Mesendoderm (in vitro differentiated cells): Measurements from ENCODE around the gene NOX5.

Experiments
- DNase-seq: peaks from one replicate; pipeline ENCODE4 v3.0.0; 2013
- H2AK5ac ChIP-seq: 2 replicates; pipeline ENCODE4 v1.6.1; 2013; ENCODE audit warnings: low read length, inconsistent platforms
- H2BK120ac ChIP-seq: 2 replicates; pipeline ENCODE4 v1.6.1; 2013; ENCODE audit warnings: low read depth, mild to moderate bottlenecking, low read length, moderate library complexity, mixed read lengths
- H2BK15ac ChIP-seq: replicated peaks from 2 replicates; pipeline ENCODE4 v1.6.1; 2013; ENCODE audit warnings: low read depth, mild to moderate bottlenecking, moderate library complexity
- H2BK5ac ChIP-seq: 2 replicates; pipeline ENCODE4 v1.6.1; 2013; ENCODE audit warnings: low read length, inconsistent platforms
- H3K18ac ChIP-seq: 2 replicates; pipeline ENCODE4 v1.6.1; 2013; ENCODE audit warnings: mild to moderate bottlenecking, low read length, mixed read lengths
- H3K23ac ChIP-seq: one replicate; pipeline ENCODE4 v1.6.1; 2013; ENCODE audit warnings: low read length
- H3K27ac ChIP-seq: 2 replicates; pipeline ENCODE4 v1.5.1; 2013; ENCODE audit warnings: low read depth, mild to moderate bottlenecking, inconsistent platforms, low read length, moderate library complexity
- H3K27me3 ChIP-seq: 2 replicates; pipeline ENCODE4 v1.6.1; 2013; ENCODE audit warnings: low read length, control low read depth, mild to moderate bottlenecking, inconsistent platforms; ENCODE audit not compliant: insufficient read depth, poor library complexity
- H3K36me3 ChIP-seq: 2 replicates; pipeline ENCODE4 v1.6.1; 2013; ENCODE audit warnings: low read length, inconsistent platforms; ENCODE audit not compliant: control insufficient read depth, insufficient read depth
- H3K4ac ChIP-seq: one replicate; pipeline ENCODE4 v1.6.1; 2013; ENCODE audit warnings: low read depth, mild to moderate bottlenecking, low read length, moderate library complexity
- H3K4me1 ChIP-seq: 2 replicates; pipeline ENCODE4 v1.6.1; 2013; ENCODE audit warnings: low read depth, low read length, inconsistent platforms; ENCODE audit not compliant: control insufficient read depth
- H3K4me2 ChIP-seq: 2 replicates; pipeline ENCODE4 v1.6.1; 2013; ENCODE audit warnings: low read length
- H3K4me3 ChIP-seq: 2 replicates; pipeline ENCODE4 v1.5.1; 2013; ENCODE audit warnings: mild to moderate bottlenecking, low read length
- H3K56ac ChIP-seq: one replicate; pipeline ENCODE4 v1.6.1; 2013; ENCODE audit warnings: low read length
- H3K79me1 ChIP-seq: 2 replicates; pipeline ENCODE4 v1.6.1; 2013; ENCODE audit warnings: low read length, inconsistent platforms
- H3K79me2 ChIP-seq: 2 replicates; pipeline ENCODE4 v1.6.1; 2013; ENCODE audit warnings: mild to moderate bottlenecking, low read length; ENCODE audit not compliant: control insufficient read depth, insufficient read depth
- H3K9ac ChIP-seq: 2 replicates; pipeline ENCODE4 v1.6.1; 2013; ENCODE audit warnings: low read length, inconsistent platforms
- H4K5ac ChIP-seq: one replicate; pipeline ENCODE4 v1.6.1; 2013; ENCODE audit warnings: low read length
- H4K8ac ChIP-seq: one replicate; pipeline ENCODE4 v1.6.1; 2013; ENCODE audit warnings: low read depth, mild to moderate bottlenecking, control low read depth, low read length, moderate library complexity
- WGBS: extraction: QIAGEN DNeasy Blood & Tissue Kit; methylation state at CpG from one replicate; pipeline ENCODE4 v1.1.7; 2013; ENCODE audit warnings: low lambda C conversion rate, missing lambda C conversion rate; ENCODE audit not compliant: insufficient coverage; ENCODE audit errors: extremely low coverage; 5-methylcytosine and 5-hydroxymethylcytosine counted together

The NOX5 gene

GRCh38 chr15:68999091-68999490 lies 15.4 kb upstream of the NOX5 start:
- Histone ChIP-seq H2BK120ac (no peak overlapping the region), H3K4me1 (no peaks in the 10 kb centered on the region), H3K18ac (no peak overlapping the region), H3K23ac (peak overlapping the region; percentile 24), H4K5ac (no peak overlapping the region), H3K56ac (no peak overlapping the region), H2AK5ac (no peak overlapping the region), H3K27me3 (no peaks in the 10 kb centered on the region), H2BK5ac (no peak overlapping the region), H3K4ac (no peak overlapping the region), H4K8ac (no peak overlapping the region), H3K9ac (no peak overlapping the region), H3K79me2 (no peaks in the 10 kb centered on the region), H3K27ac (no peak overlapping the region), H2BK15ac (no peak overlapping the region), H3K79me1 (no peaks in the 10 kb centered on the region), H3K4me2 (no peak overlapping the region), H3K4me3 (no peak overlapping the region), H3K36me3 (no peaks in the 10 kb centered on the region)
- no peak for DNase-seq
- WGBS: no CpG with 5 or more reads among the region's 6 CpGs

- no peak overlapping the region for H3K18ac ChIP-seq
- H3K27ac ChIP-seq: no peak overlapping the region
- no CpG with 5 or more reads among the region's 5 CpGs for WGBS
- H3K27me3 ChIP-seq: no peaks in the 10 kb centered on the region
- DNase-seq: no peak
- H2BK15ac ChIP-seq: no peak overlapping the region
- no peak overlapping the region for H4K8ac ChIP-seq
- no peaks in the 10 kb centered on the region for H3K79me2 ChIP-seq
- no peak overlapping the region for H2BK120ac ChIP-seq
- H4K5ac ChIP-seq: no peak overlapping the region
- H2AK5ac ChIP-seq: no peak overlapping the region
- no peaks in the 10 kb centered on the region for H3K36me3 ChIP-seq
- no peaks in the 10 kb centered on the region for H3K4me1 ChIP-seq
- no peak overlapping the region for H3K4me2 ChIP-seq
- H3K56ac ChIP-seq: no peak overlapping the region
- no peak overlapping the region for H3K9ac ChIP-seq
- H3K4me3 ChIP-seq: no peak overlapping the region
- no peak overlapping the region for H2BK5ac ChIP-seq
- H3K79me1 ChIP-seq: no peaks in the 10 kb centered on the region
- H3K4ac ChIP-seq: no peak overlapping the region
- no peak overlapping the region for H3K23ac ChIP-seq
Measured at GRCh38 chr15:69000091-69000490, 14.4 kb upstream of the NOX5 start.

- no peak overlapping the region for H2BK5ac ChIP-seq
- H4K5ac ChIP-seq: no peak overlapping the region
- H3K4ac ChIP-seq: no peak overlapping the region
- H3K79me2 ChIP-seq: no peaks in the 10 kb centered on the region
- H3K4me3 ChIP-seq: no peak overlapping the region
- no CpG with 5 or more reads among the region's 4 CpGs for WGBS
- H2BK15ac ChIP-seq: no peak overlapping the region
- H2BK120ac ChIP-seq: no peak overlapping the region
- no peak overlapping the region for H3K56ac ChIP-seq
- H3K4me1 ChIP-seq: no peaks in the 10 kb centered on the region
- no peaks in the 10 kb centered on the region for H3K27me3 ChIP-seq
- no peak overlapping the region for H3K9ac ChIP-seq
- no peaks in the 10 kb centered on the region for H3K36me3 ChIP-seq
- no peaks in the 10 kb centered on the region for H3K79me1 ChIP-seq
- no peak overlapping the region for H3K27ac ChIP-seq
- no peak overlapping the region for H3K18ac ChIP-seq
- H3K23ac ChIP-seq: no peak overlapping the region
- no peak for DNase-seq
- H2AK5ac ChIP-seq: no peak overlapping the region
- H3K4me2 ChIP-seq: no peak overlapping the region
- no peak overlapping the region for H4K8ac ChIP-seq
Measured at GRCh38 chr15:69000725-69001503, 13.6 kb upstream of the NOX5 start.

GRCh38 chr15:69002783-69003182 lies 11.7 kb upstream of the NOX5 start:
- Histone ChIP-seq H2BK120ac (no peak overlapping the region), H2BK5ac (no peak overlapping the region), H3K4me3 (no peak overlapping the region), H2AK5ac (no peak overlapping the region), H3K56ac (no peak overlapping the region), H3K4me1 (no peaks in the 10 kb centered on the region), H3K4me2 (no peak overlapping the region), H3K18ac (no peak overlapping the region), H3K79me1 (no peaks in the 10 kb centered on the region), H4K8ac (no peak overlapping the region), H2BK15ac (no peak overlapping the region), H3K27me3 (no peaks in the 10 kb centered on the region), H3K9ac (no peak overlapping the region), H3K23ac (no peak overlapping the region), H3K79me2 (no peaks in the 10 kb centered on the region), H3K4ac (no peak overlapping the region), H3K27ac (no peak overlapping the region), H4K5ac (no peak overlapping the region), H3K36me3 (no peaks in the 10 kb centered on the region)
- no peak for DNase-seq
- no CpG with 5 or more reads among the region's 4 CpGs for WGBS

- no peak for DNase-seq
- Histone ChIP-seq H3K4me3 (no peak overlapping the region), H3K9ac (no peak overlapping the region), H3K79me1 (no peaks in the 10 kb centered on the region), H3K4ac (no peak overlapping the region), H4K5ac (no peak overlapping the region), H2BK5ac (no peak overlapping the region), H3K56ac (no peak overlapping the region), H3K27ac (no peak overlapping the region), H3K36me3 (no peaks in the 10 kb centered on the region), H3K27me3 (no peaks in the 10 kb centered on the region), H2BK15ac (no peak overlapping the region), H3K4me1 (no peaks in the 10 kb centered on the region), H2BK120ac (no peak overlapping the region), H3K79me2 (no peaks in the 10 kb centered on the region), H4K8ac (no peak overlapping the region), H3K4me2 (no peak overlapping the region), H3K23ac (no peak overlapping the region), H3K18ac (no peak overlapping the region), H2AK5ac (no peak overlapping the region)
- no CpG with 5 or more reads among the region's 2 CpGs for WGBS
Measured at GRCh38 chr15:69004011-69004410, 10.5 kb upstream of the NOX5 start.

- Histone ChIP-seq H4K8ac (no peak overlapping the region), H3K4ac (no peak overlapping the region), H3K23ac (no peak overlapping the region), H3K79me1 (no peaks in the 10 kb centered on the region), H3K4me1 (no peaks in the 10 kb centered on the region), H2BK5ac (no peak overlapping the region), H2BK15ac (no peak overlapping the region), H2BK120ac (no peak overlapping the region), H3K4me3 (no peak overlapping the region), H4K5ac (no peak overlapping the region), H3K56ac (no peak overlapping the region), H3K27ac (no peak overlapping the region), H3K4me2 (no peak overlapping the region), H3K27me3 (no peaks in the 10 kb centered on the region), H3K18ac (no peak overlapping the region), H3K36me3 (no peaks in the 10 kb centered on the region), H3K9ac (no peak overlapping the region), H3K79me2 (no peaks in the 10 kb centered on the region), H2AK5ac (no peak overlapping the region)
- DNase-seq: no peak
Measured at GRCh38 chr15:69008056-69008455, 6.4 kb upstream of the NOX5 start.
